GM19452 (cell line): Measurements from ENCODE around the gene LRRC4B.
"Not testable (repeated sequence)": the region's sequence is repeated elsewhere in the genome, so short reads cannot be mapped to it uniquely, and the experiment has no call there.

Experiments
- ATAC-seq: cut with Tn5 transposase; IDR thresholded peaks from one replicate; pipeline ENCODE4 v1.9.1; 2021; ENCODE audit not compliant: unreplicated experiment

LRRC4B gene

DNA sequence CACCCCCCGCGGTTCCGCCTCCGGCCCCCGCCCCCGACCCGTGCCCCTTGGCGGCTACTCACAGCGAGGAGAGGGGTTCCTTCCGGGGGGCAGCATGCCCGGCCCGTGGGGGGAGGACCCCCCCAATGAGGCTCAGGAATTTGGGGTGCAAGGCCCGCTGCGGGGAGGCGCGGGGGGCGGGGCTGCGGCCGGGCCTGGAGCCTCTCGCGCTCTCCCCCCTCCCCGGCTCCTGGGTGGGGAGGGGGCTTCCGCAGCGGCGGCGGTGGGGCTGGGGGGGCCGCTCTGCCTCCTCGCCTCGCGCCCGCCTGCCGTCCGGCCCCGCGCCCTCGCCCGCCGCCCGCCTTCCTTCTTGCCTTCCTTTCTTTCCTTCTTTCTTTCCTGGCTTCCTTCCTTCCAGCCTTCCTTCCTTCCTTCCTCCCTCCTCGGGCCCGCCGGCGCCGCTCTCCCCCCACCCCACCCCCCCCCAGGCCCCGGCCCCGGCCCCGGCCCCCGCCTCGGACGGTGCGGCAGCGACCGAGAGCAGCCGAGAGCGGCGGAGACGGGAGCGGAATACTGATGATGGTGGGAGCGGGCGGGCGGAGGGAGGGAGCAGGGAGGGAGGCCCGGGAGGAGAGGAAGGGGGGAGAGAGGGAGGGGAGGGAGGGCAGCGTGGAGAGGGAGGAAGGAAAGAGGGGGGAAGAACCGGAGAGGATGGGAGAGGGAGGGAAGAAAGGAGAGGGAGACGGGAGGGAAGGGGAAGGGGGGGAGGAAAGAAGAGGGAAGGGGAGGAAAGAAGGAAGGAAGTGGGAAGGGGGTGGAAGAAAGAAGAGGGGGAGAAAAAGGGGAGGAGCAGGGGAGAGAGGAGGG, at the start of gene LRRC4B:
Gene LRRC4B, minus strand, starts transcription at position 554 of the 846 bp plus-strand sequence. CDS start 19,597 bp downstream, outside the sequence.
- no peak for ATAC-seq

GRCh38 chr19:50612504-50613404, 44.5 kb upstream of the LRRC4B start:
- ATAC-seq: not testable (repeated sequence)

GRCh38 chr19:50607874-50608785, 39.9 kb upstream of the LRRC4B start:
- no peak for ATAC-seq

GRCh38 chr19:50607388-50607787, 39.2 kb upstream of the LRRC4B start:
- no peak for ATAC-seq

DNA sequence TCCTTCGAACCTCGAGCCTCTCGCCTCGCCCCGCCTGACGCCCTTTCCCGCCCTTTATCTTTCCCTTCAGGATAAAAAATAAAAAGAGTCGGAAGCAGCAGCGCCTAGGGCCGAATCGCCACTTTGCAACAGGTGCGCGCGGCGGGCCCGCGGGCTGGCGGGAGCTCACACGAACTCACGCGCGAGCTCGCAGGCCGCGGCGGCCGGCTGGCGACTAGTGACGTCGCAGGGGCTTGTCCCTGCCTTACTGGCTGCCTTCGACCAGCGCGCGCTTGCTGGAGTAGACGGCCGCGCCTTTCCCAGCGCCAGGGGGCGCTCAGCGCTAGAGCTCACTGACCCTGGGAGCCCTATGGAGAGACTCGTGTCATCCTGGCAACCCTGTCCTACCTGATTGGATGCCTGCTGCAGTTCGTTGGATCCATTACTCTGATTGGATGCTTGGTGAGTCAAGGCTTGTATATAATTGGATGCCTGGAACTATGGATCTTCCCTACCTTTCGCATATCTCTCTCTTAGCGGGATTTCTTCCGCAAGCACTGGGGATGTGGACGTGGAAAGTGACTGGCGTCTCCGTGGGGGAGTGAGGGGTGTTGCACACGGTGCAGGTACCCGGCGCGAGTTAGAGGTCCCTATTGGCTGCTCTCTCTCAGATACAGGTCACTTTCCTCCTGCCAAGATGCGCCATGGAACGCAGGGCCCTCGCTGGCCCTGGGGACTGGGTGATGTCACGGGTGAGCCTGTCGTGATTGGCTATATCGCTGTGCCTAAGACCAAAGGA, 38.0 kb upstream of the LRRC4B start:
- ATAC-seq: not testable (repeated sequence)

- not testable (repeated sequence) for ATAC-seq
Observed at GRCh38 chr19:50604264-50605073, 36.2 kb upstream of the LRRC4B start.

DNA sequence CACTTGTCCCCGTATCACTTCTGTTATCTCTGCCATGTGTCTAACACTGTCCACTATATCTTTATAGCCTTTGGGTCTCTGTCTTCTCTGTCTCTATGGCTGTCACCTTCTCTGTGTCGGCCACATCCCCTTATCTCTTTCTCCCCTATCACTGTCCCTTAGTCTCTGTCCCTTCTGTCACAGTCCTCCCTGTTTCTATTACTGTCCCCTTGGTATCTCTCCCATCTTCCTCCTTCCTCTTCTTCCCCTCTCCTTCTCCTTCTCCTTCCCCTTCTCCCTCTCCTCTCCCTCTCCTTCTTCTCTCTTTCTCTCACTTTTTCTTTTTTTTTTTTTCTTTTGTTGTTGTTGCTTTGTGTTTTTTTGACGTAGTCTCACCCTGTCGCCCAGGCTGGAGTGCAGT, 34.7 kb upstream of the LRRC4B start:
- no peak for ATAC-seq

- no peak for ATAC-seq
Observed at GRCh38 chr19:50602496-50602895, 34.3 kb upstream of the LRRC4B start.

GRCh38 chr19:50602089-50602422, 33.8 kb upstream of the LRRC4B start:
- no peak for ATAC-seq

GRCh38 chr19:50601407-50602088, 33.3 kb upstream of the LRRC4B start:
- no peak for ATAC-seq

- ATAC-seq: no peak
Observed at GRCh38 chr19:50599427-50599826, 31.2 kb upstream of the LRRC4B start.

- no peak for ATAC-seq
Observed at GRCh38 chr19:50590191-50590590, 22.0 kb upstream of the LRRC4B start.

DNA sequence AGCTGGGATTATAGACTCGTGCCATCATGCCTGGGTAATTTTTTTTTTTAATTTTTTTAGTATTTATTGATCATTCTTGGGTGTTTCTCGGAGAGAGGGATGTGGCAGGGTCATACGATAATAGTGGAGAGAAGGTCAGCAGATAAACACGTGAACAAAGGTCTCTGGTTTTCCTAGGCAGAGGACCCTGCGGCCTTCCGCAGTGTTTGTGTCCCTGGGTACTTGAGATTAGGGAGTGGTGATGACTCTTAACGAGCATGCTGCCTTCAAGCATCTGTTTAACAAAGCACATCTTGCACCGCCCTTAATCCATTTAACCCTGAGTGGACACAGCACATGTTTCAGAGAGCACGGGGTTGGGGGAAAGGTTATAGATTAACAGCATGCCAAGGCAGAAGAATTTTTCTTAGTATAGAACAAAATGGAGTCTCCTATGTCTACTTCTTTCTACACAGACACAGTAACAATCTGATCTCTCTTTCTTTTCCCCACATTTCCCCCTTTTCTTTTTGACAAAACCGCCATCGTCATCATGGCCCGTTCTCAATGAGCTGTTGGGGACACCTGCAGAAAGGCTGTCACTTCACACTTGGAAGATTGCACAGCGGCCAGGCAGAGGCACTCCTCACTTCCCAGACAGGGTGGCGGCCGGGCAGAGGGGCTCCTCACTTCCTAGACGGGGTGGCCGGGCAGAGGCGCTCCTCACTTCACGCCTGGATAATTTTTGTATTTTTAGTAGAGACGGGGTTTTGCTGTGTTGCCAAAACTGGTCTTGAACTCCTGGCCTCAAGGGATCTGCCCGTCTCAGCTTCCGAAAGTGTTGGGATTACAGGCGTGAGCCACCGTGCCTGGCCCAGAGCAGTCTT, 13.8 kb upstream of the LRRC4B start:
- ATAC-seq: not testable (repeated sequence)

GRCh38 chr19:50580970-50581634, 12.9 kb upstream of the LRRC4B start:
- no peak for ATAC-seq

- no peak for ATAC-seq
Observed at GRCh38 chr19:50580240-50580639, 12.0 kb upstream of the LRRC4B start.

GRCh38 chr19:50576769-50577168, 8.5 kb upstream of the LRRC4B start:
- ATAC-seq: not testable (repeated sequence)
